Activated naive CD8-positive, alpha-beta T cell (primary cell): Measurements from ENCODE around the gene PRLR.
"Not testable (repeated sequence)": the region's sequence is repeated elsewhere in the genome, so short reads cannot be mapped to it uniquely, and the experiment has no call there.

Source experiments
- H3K27ac Mint-ChIP-seq: one replicate; pipeline ENCODE4 v1.8.0; 2021; ENCODE audit warnings: mixed read lengths
- H3K27me3 Mint-ChIP-seq: one replicate; pipeline ENCODE4 v1.8.0; 2021; ENCODE audit warnings: mixed read lengths
- H3K36me3 Mint-ChIP-seq: one replicate; pipeline ENCODE4 v1.8.0; 2021; ENCODE audit warnings: mixed read lengths
- H3K4me1 Mint-ChIP-seq: one replicate; pipeline ENCODE4 v1.8.0; 2021; ENCODE audit warnings: low read depth, mixed read lengths
- H3K4me3 Mint-ChIP-seq: one replicate; pipeline ENCODE4 v1.8.0; 2021; ENCODE audit warnings: mild to moderate bottlenecking, mixed read lengths
- H3K9me3 Mint-ChIP-seq: one replicate; pipeline ENCODE4 v1.8.0; 2021; ENCODE audit warnings: low read depth, mixed read lengths

PRLR gene

GRCh38 chr5:35194635-35195471 lies 35.4 kb downstream of the PRLR start:
- H3K27ac Mint-ChIP-seq, result no peak overlapping the region
- no peaks in the 10 kb centered on the region for H3K36me3 Mint-ChIP-seq
- no peaks in the 10 kb centered on the region for H3K4me1 Mint-ChIP-seq
- H3K9me3 Mint-ChIP-seq, result no peaks in the 10 kb centered on the region
- H3K4me3 Mint-ChIP-seq, result no peak overlapping the region
- H3K27me3 Mint-ChIP-seq, result peaks cover 11% of the 10 kb centered on the region

GRCh38 chr5:35192506-35192905 lies 37.8 kb downstream of the PRLR start:
- no peak overlapping the region for H3K27ac Mint-ChIP-seq
- H3K9me3 Mint-ChIP-seq, result no peaks in the 10 kb centered on the region
- H3K4me3 Mint-ChIP-seq, result no peak overlapping the region
- no peaks in the 10 kb centered on the region for H3K36me3 Mint-ChIP-seq
- no peaks in the 10 kb centered on the region for H3K4me1 Mint-ChIP-seq
- H3K27me3 Mint-ChIP-seq, result peaks cover 6% of the 10 kb centered on the region

GRCh38 chr5:35189801-35190200 lies 40.5 kb downstream of the PRLR start:
- not testable (repeated sequence) for H3K9me3 Mint-ChIP-seq, H3K4me1 Mint-ChIP-seq, H3K27me3 Mint-ChIP-seq, H3K4me3 Mint-ChIP-seq, H3K27ac Mint-ChIP-seq, H3K36me3 Mint-ChIP-seq

GRCh38 chr5:35188031-35188457 lies 42.2 kb downstream of the PRLR start:
- Mint-ChIP-seq H3K27me3 (peaks cover 9% of the 10 kb centered on the region), H3K4me1 (no peaks in the 10 kb centered on the region), H3K9me3 (no peaks in the 10 kb centered on the region), H3K4me3 (no peak overlapping the region), H3K36me3 (no peaks in the 10 kb centered on the region), H3K27ac (no peak overlapping the region)

- not testable (repeated sequence) for H3K4me3 Mint-ChIP-seq, H3K4me1 Mint-ChIP-seq, H3K36me3 Mint-ChIP-seq, H3K27me3 Mint-ChIP-seq, H3K9me3 Mint-ChIP-seq, H3K27ac Mint-ChIP-seq
Measured at GRCh38 chr5:35187621-35188020, 42.7 kb downstream of the PRLR start.

GRCh38 chr5:35186749-35187148 lies 43.5 kb downstream of the PRLR start:
- H3K27ac Mint-ChIP-seq, result no peak overlapping the region
- no peaks in the 10 kb centered on the region for H3K4me1 Mint-ChIP-seq
- no peak overlapping the region for H3K4me3 Mint-ChIP-seq
- no peaks in the 10 kb centered on the region for H3K9me3 Mint-ChIP-seq
- H3K36me3 Mint-ChIP-seq, result no peaks in the 10 kb centered on the region
- H3K27me3 Mint-ChIP-seq, result peaks cover 9% of the 10 kb centered on the region

GRCh38 chr5:35185518-35185917 lies 44.8 kb downstream of the PRLR start:
- H3K36me3 Mint-ChIP-seq, result no peaks in the 10 kb centered on the region
- H3K4me3 Mint-ChIP-seq, result no peak overlapping the region
- H3K27ac Mint-ChIP-seq, result no peak overlapping the region
- no peaks in the 10 kb centered on the region for H3K9me3 Mint-ChIP-seq
- no peaks in the 10 kb centered on the region for H3K4me1 Mint-ChIP-seq
- H3K27me3 Mint-ChIP-seq, result peaks cover 6% of the 10 kb centered on the region

GRCh38 chr5:35183556-35183955 lies 46.7 kb downstream of the PRLR start:
- H3K36me3 Mint-ChIP-seq, result no peaks in the 10 kb centered on the region
- H3K4me3 Mint-ChIP-seq, result no peak overlapping the region
- H3K27me3 Mint-ChIP-seq, result peaks cover 7% of the 10 kb centered on the region
- H3K9me3 Mint-ChIP-seq, result no peaks in the 10 kb centered on the region
- H3K4me1 Mint-ChIP-seq, result no peaks in the 10 kb centered on the region
- H3K27ac Mint-ChIP-seq, result no peak overlapping the region

- no peaks in the 10 kb centered on the region for H3K4me1 Mint-ChIP-seq
- H3K27me3 Mint-ChIP-seq, result peaks cover 5% of the 10 kb centered on the region
- no peaks in the 10 kb centered on the region for H3K9me3 Mint-ChIP-seq
- H3K27ac Mint-ChIP-seq, result no peak overlapping the region
- no peaks in the 10 kb centered on the region for H3K36me3 Mint-ChIP-seq
- no peak overlapping the region for H3K4me3 Mint-ChIP-seq
Measured at GRCh38 chr5:35182910-35183535, 47.3 kb downstream of the PRLR start.

GRCh38 chr5:35182486-35182885 lies 47.8 kb downstream of the PRLR start:
- Mint-ChIP-seq H3K36me3 (no peaks in the 10 kb centered on the region), H3K4me3 (no peak overlapping the region), H3K4me1 (no peaks in the 10 kb centered on the region), H3K9me3 (no peaks in the 10 kb centered on the region), H3K27ac (no peak overlapping the region), H3K27me3 (peaks cover 5% of the 10 kb centered on the region)

GRCh38 chr5:35180046-35180445 lies 50.2 kb downstream of the PRLR start:
- Mint-ChIP-seq H3K4me3 (no peak overlapping the region), H3K9me3 (no peaks in the 10 kb centered on the region), H3K27ac (no peak overlapping the region), H3K36me3 (no peaks in the 10 kb centered on the region), H3K27me3 (peaks cover 4% of the 10 kb centered on the region), H3K4me1 (no peaks in the 10 kb centered on the region)

GRCh38 chr5:35177783-35178182 lies 52.5 kb downstream of the PRLR start:
- H3K27me3 Mint-ChIP-seq, result peaks cover 4% of the 10 kb centered on the region
- no peaks in the 10 kb centered on the region for H3K9me3 Mint-ChIP-seq
- no peak overlapping the region for H3K4me3 Mint-ChIP-seq
- no peak overlapping the region for H3K27ac Mint-ChIP-seq
- no peaks in the 10 kb centered on the region for H3K4me1 Mint-ChIP-seq
- no peaks in the 10 kb centered on the region for H3K36me3 Mint-ChIP-seq

- H3K36me3 Mint-ChIP-seq, result no peaks in the 10 kb centered on the region
- no peak overlapping the region for H3K27ac Mint-ChIP-seq
- no peak overlapping the region for H3K4me3 Mint-ChIP-seq
- no peaks in the 10 kb centered on the region for H3K4me1 Mint-ChIP-seq
- H3K27me3 Mint-ChIP-seq, result peaks cover 4% of the 10 kb centered on the region
- H3K9me3 Mint-ChIP-seq, result peaks cover 3% of the 10 kb centered on the region
Measured at GRCh38 chr5:35172533-35172932, 57.8 kb downstream of the PRLR start.

- H3K9me3 Mint-ChIP-seq, result peaks cover 8% of the 10 kb centered on the region
- no peak overlapping the region for H3K4me3 Mint-ChIP-seq
- no peaks in the 10 kb centered on the region for H3K4me1 Mint-ChIP-seq
- H3K27ac Mint-ChIP-seq, result no peak overlapping the region
- peaks cover 4% of the 10 kb centered on the region for H3K27me3 Mint-ChIP-seq
- no peaks in the 10 kb centered on the region for H3K36me3 Mint-ChIP-seq
Measured at GRCh38 chr5:35171991-35172390, 58.3 kb downstream of the PRLR start.

- Mint-ChIP-seq H3K27me3 (peaks cover 4% of the 10 kb centered on the region), H3K27ac (no peak overlapping the region), H3K4me3 (no peak overlapping the region), H3K4me1 (no peaks in the 10 kb centered on the region), H3K36me3 (no peaks in the 10 kb centered on the region), H3K9me3 (peaks cover 9% of the 10 kb centered on the region)
Measured at GRCh38 chr5:35171078-35171477, 59.2 kb downstream of the PRLR start.

- Mint-ChIP-seq H3K9me3 (peaks cover 9% of the 10 kb centered on the region), H3K4me1 (no peaks in the 10 kb centered on the region), H3K4me3 (no peak overlapping the region), H3K27me3 (peaks cover 14% of the 10 kb centered on the region), H3K36me3 (no peaks in the 10 kb centered on the region), H3K27ac (no peak overlapping the region)
Measured at GRCh38 chr5:35166043-35166442, 64.2 kb downstream of the PRLR start.
